K562 (cell line): ENCODE results near the gene C17orf75. TPM values are rescaled to one million over a fixed set of nuclear protein-coding genes. Genes with fewer than 3 reads are reported as not detected.

ENCODE experiments used
- MGA ChIP-seq: fragments of 450-650 bp; IDR thresholded peaks from 2 replicates; pipeline ENCODE4 v1.6.1; 2016; ENCODE audit warnings: mild to moderate bottlenecking, moderate library complexity
- MTA1 ChIP-seq: fragments of 450-650 bp; IDR thresholded peaks from 2 replicates; pipeline ENCODE4 v1.6.1; 2017; ENCODE audit warnings: borderline replicate concordance
- PRPF4 ChIP-seq: fragments of 200-400 bp; formaldehyde crosslinking; IDR thresholded peaks from one replicate; pipeline ENCODE4 v1.6.1; 2017; ENCODE audit warnings: low read length, low read depth, mild to moderate bottlenecking; ENCODE audit not compliant: insufficient read depth, poor library complexity, severe bottlenecking
- ZNF384 ChIP-seq: IDR thresholded peaks from 2 replicates; pipeline ENCODE4 v1.6.1; 2012; ENCODE audit warnings: low read depth, low read length, improper control_type of control experiment
- ZNF668 ChIP-seq: fragments of 250-450 bp; sonication (Bioruptor Pico); IDR thresholded peaks from 2 replicates; pipeline ENCODE4 v1.8.0; 2022; ENCODE audit warnings: mild to moderate bottlenecking, inconsistent platforms
- polyA plus RNA-seq, 8 experiments: library from polyadenylated mRNA; depleted of rRNA in 4 of 8; stranded (reverse) in 5 of 8; unstranded in 3 of 8; fragments of >200 nt; fragmentation: Nextera tagmentation in 2 of 8; fragmentation: Illumina TruSeq in 1 of 8; extraction: Ambion mirVana in 2 of 8; extraction: Trizol in 1 of 8; gene quantifications; 2 replicates each; pipeline versions ENCODE4 v1.2.1 to v1.2.3, GENCODE V29; 2011 to 2014; ENCODE audit warnings: inconsistent platforms in 1 of 8, missing spikeins in 1 of 8
- total RNA-seq, 7 experiments: library from RNA; depleted of rRNA in 6 of 7; stranded (reverse); fragments of >200 nt in 6 of 7; fragmentation: Illumina TruSeq in 2 of 7; extraction: Trizol in 2 of 7; gene quantifications; 2 replicates each; pipeline versions ENCODE4 v1.2.1 to v1.2.3, GENCODE V29; 2011 to 2021; ENCODE audit warnings: low replicate concordance in 1 of 7

C17orf75 gene
- total and polyA plus RNA-seq, 9 of the 15 experiments (the other 6 are each of a cell fraction or from before 2014, with no cell fraction given) = 15.5 to 55.7 (median 18.5) TPM

- TF ChIP-seq MGA (no peak), PRPF4 (no peak), ZNF668 (CRISPR knock-in tag) (no peak), ZNF384 (peak; percentile 80), MTA1 (0 out of 2 replicates have a peak, but pooled peaks have one; percentile 0)
Observed at GRCh38 chr17:32350666-32351418, 8.9 kb upstream of the C17orf75 start (continued).
